ENCODE measurements around the gene KCTD5.
"Not testable (repeated sequence)": the region's sequence is repeated elsewhere in the genome, so short reads cannot be mapped to it uniquely, and the experiment has no call there.

DNA sequence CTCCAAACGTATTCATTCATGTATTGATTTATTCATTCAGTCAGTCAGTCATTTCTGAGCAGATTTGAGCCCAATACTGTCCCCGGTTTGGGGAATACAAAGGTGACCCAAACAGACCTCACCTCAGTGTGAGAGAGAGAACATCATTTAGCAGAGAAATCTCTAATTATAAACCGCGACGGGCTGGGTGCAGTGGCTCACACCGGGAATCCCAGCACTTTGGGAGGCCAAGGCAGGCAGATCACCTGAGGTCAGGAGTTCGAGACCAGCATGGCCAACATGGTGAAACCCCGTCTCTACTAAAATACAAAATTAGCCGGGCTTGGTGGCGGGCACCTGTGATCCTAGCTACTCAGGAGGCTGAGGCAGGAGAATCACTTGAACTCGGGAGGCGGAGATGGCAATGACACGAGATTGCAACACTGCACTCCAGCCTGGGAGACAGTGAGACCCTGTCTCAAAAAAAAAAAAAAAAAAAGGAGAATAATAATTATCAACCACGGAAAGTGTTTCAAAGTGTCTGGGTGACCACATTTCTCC is 39.4 kb downstream of the KCTD5 start:
- TF ChIP-seq, protein P1, sequence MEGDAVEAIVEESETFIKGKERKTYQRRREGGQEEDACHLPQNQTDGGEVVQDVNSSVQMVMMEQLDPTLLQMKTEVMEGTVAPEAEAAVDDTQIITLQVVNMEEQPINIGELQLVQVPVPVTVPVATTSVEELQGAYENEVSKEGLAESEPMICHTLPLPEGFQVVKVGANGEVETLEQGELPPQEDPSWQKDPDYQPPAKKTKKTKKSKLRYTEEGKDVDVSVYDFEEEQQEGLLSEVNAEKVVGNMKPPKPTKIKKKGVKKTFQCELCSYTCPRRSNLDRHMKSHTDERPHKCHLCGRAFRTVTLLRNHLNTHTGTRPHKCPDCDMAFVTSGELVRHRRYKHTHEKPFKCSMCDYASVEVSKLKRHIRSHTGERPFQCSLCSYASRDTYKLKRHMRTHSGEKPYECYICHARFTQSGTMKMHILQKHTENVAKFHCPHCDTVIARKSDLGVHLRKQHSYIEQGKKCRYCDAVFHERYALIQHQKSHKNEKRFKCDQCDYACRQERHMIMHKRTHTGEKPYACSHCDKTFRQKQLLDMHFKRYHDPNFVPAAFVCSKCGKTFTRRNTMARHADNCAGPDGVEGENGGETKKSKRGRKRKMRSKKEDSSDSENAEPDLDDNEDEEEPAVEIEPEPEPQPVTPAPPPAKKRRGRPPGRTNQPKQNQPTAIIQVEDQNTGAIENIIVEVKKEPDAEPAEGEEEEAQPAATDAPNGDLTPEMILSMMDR (IDR thresholded peaks at IDR 0.05; ENCODE audit: borderline replicate concordance, extremely low read depth, low read length, poor library complexity, severe bottlenecking), result not testable (repeated sequence)
- TF ChIP-seq EZH2 (IDR thresholded peaks at IDR 0.05; ENCODE audit: borderline replicate concordance, low read depth, low read length, severe bottlenecking), result not testable (repeated sequence)

Measured in DND-41 (cell line).